Keratinocyte (primary cell): ENCODE data around the gene SCARF2.

Source experiments
- CTCF ChIP-seq, 3 experiments: IDR thresholded peaks in 1 of 3; conservative IDR thresholded peaks in 1 of 3; optimal IDR thresholded peaks in 1 of 3; 2 replicates in 2 of 3; 3 replicates in 1 of 3; pipeline versions ENCODE3 to v1.5.1; 2011; ENCODE audit warnings: low read length in 3 of 3, mild to moderate bottlenecking in 3 of 3, moderate library complexity in 2 of 3, control low read depth in 1 of 3, inconsistent platforms in 1 of 3; ENCODE audit not compliant: insufficient read depth in 2 of 3; ENCODE audit errors: extremely low read depth in 1 of 3
- EZH2 ChIP-seq: IDR thresholded peaks from one replicate; pipeline ENCODE4 v1.6.1; 2012; ENCODE audit warnings: inconsistent platforms, mild to moderate bottlenecking, low read length, moderate library complexity

DNA sequence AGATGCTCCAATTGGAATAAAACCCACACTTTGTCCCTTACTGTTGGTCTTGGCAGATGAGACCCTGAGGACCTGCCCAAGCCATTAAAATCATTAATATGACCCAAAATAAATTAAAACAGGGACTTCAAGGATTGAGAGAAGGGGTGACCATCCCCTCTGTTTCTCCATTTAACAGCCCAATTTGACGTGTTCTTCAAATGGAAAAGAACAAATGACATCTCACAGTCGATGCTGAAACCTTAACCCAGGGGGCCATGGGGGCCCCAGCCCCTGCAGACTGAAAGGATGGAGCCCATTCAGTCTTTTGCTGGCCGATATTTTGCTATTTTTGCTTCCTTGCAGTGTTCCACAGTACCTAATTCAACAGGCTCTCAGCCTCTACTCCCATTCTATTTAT lies 23.2 kb downstream of the SCARF2 start:
- TF ChIP-seq CTCF (optimal IDR thresholded peaks at IDR 0.05 in 1 of 3, IDR thresholded peaks at IDR 0.05 in 1 of 3, conservative IDR thresholded peaks at IDR 0.05 in 1 of 3; ENCODE audit: extremely low read depth in 1 of 3, insufficient read depth in 2 of 3, low read length in 3 of 3) (no peak), EZH2 (no peak)
